Neural progenitor cell (in vitro differentiated cells): ENCODE results near the gene DGCR6.
"Not testable (repeated sequence)": the region's sequence is repeated elsewhere in the genome, so short reads cannot be mapped to it uniquely, and the experiment has no call there.

ENCODE experiments used
- CTCF ChIP-seq: fragments of 200-600 bp; sonication (generic); IDR thresholded peaks from 2 replicates; pipeline ENCODE4 v1.5.1; 2017; ENCODE audit warnings: antibody characterized with exemption, mild to moderate bottlenecking
- EZH2 ChIP-seq: fragments of 200-600 bp; sonication (generic); IDR thresholded peaks from 2 replicates; pipeline ENCODE4 v1.6.1; 2017; ENCODE audit warnings: antibody characterized with exemption, mild to moderate bottlenecking, moderate library complexity
- EZH2phosphoT487 ChIP-seq: fragments of 200-600 bp; sonication (generic); IDR thresholded peaks from 2 replicates; pipeline ENCODE4 v1.6.1; 2017; ENCODE audit warnings: antibody characterized with exemption

- not testable (repeated sequence) for TF ChIP-seq EZH2, CTCF, EZH2phosphoT487
Observed at GRCh38 chr22:18884465-18884864, 21.7 kb upstream of the DGCR6 start.
